Thoracic aorta (tissue), 2 donors: ENCODE data around the gene USP37. TPM values are rescaled to one million over a fixed set of nuclear protein-coding genes. Genes with fewer than 3 reads are reported as not detected.

ENCODE experiments used
- ATAC-seq: fragments of 150-250 bp; one replicate; pipeline ENCODE4 v1.8.0; 2017; ENCODE audit warnings: low read depth; ENCODE audit not compliant: insufficient number of reproducible peaks, low FRiP score
- DNase-seq: peaks from one replicate; pipeline ENCODE4 v3.0.0-alpha.2; 2020; ENCODE audit warnings: low spot score
- H3K27ac ChIP-seq, 2 donors: fragments of 200-600 bp; sonication (generic); 1 replicate in 1 of 2; 2 replicates in 1 of 2; pipeline ENCODE4 v1.5.1; 2016; ENCODE audit warnings: mild to moderate bottlenecking in 2 of 2, moderate library complexity in 2 of 2
- H3K27me3 ChIP-seq: fragments of 200-600 bp; sonication (generic); replicated peaks from 2 replicates; pipeline ENCODE4 v1.6.0; 2016; ENCODE audit warnings: mild to moderate bottlenecking; ENCODE audit not compliant: insufficient read depth
- H3K36me3 ChIP-seq: fragments of 200-600 bp; sonication (generic); one replicate; pipeline ENCODE4 v1.5.1; 2016
- H3K4me1 ChIP-seq, 2 donors: fragments of 200-600 bp; sonication (generic); 1 replicate in 1 of 2; 2 replicates in 1 of 2; pipeline versions ENCODE4 v1.5.1 to v1.6.0; 2016; ENCODE audit warnings: low read depth in 2 of 2, mild to moderate bottlenecking in 1 of 2; ENCODE audit not compliant: control insufficient read depth in 1 of 2
- H3K4me3 ChIP-seq: fragments of 200-600 bp; sonication (generic); 2 replicates; pipeline ENCODE4 v1.5.1; 2016; ENCODE audit warnings: mild to moderate bottlenecking
- H3K9me3 ChIP-seq: fragments of 200-600 bp; sonication (generic); 2 replicates; pipeline ENCODE4 v1.5.1; 2016
- CTCF ChIP-seq: fragments of 200-600 bp; sonication (generic); IDR thresholded peaks from one replicate; pipeline ENCODE4 v1.5.1; 2019; ENCODE audit warnings: antibody characterized with exemption
- total RNA-seq, 2 donors: library from RNA; depleted of rRNA; stranded (reverse); fragments of >200 nt; gene quantifications; one replicate each; pipeline versions ENCODE4 v1.1.0 to v1.2.3, GENCODE V29; 2016

Gene USP37
- total RNA-seq, 2 donors from 2014 or later = 10.2 to 18.6 TPM

DNA sequence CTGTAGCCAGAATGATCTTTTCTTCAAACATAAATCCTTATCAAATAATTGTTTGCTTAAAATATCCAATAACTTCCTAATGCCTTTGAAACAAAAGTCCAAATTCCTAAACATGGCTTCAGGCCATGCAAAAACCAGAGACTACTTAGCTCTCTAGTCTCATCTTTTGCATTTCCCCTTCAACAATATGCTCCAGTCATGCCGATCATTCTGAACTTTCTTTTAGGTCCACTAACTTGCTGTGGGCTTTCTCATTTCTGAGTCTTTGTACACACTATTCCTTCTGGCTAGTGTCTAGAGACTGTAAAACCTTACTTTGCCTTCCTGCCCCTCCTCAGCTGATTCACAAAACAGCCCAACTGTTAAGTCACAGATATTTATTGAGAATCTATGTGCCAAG is 97.7 kb downstream of the USP37 start:
- no peak for TF ChIP-seq CTCF
- no peak for DNase-seq
- H3K9me3 ChIP-seq = no peaks in the 10 kb centered on the region
- no peaks in the 10 kb centered on the region for H3K27me3 ChIP-seq
- peaks cover 5% of the 10 kb centered on the region for H3K36me3 ChIP-seq
- no peaks in the 10 kb centered on the region for H3K4me1 ChIP-seq
- no peak overlapping the region for H3K4me3 ChIP-seq
- ATAC-seq = no peak
- no peak overlapping the region for H3K27ac ChIP-seq

DNA sequence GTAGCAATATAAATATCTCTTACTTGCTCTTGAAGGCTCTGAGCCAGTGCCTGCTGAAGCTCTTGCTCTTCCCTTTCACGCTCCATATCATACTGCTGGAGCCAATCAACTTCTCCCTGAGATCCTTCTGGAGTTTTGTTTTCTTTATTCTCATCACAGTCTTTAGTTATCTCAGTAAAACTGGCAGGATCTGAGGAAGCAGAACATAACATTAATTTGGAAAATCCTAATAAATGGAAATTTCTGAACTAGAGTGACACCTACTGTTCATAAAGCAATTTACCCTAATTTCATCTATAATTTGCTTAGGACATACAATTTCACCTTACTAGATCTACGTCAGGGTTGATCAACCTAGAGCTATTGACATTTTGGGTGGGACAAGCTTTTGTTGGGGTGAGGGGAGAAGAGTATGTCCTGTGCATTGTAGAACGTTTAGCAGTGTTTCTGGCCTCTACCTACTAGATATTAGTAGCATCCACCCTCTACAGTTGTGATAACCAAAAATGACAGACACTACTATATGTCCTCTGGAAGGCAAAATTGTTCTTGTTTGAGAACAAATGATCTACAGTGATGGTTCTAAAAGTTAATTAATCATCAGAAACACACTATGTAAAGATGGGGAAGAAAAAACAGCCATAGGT is 102.0 kb downstream of the USP37 start:
- no peak overlapping the region for H3K27ac ChIP-seq
- no peak overlapping the region for H3K4me3 ChIP-seq
- peaks cover 6% of the 10 kb centered on the region for H3K36me3 ChIP-seq
- ATAC-seq = no peak
- DNase-seq = no peak
- no peak for TF ChIP-seq CTCF
- no peaks in the 10 kb centered on the region for H3K4me1 ChIP-seq
- no peaks in the 10 kb centered on the region for H3K27me3 ChIP-seq
- no peaks in the 10 kb centered on the region for H3K9me3 ChIP-seq

DNA sequence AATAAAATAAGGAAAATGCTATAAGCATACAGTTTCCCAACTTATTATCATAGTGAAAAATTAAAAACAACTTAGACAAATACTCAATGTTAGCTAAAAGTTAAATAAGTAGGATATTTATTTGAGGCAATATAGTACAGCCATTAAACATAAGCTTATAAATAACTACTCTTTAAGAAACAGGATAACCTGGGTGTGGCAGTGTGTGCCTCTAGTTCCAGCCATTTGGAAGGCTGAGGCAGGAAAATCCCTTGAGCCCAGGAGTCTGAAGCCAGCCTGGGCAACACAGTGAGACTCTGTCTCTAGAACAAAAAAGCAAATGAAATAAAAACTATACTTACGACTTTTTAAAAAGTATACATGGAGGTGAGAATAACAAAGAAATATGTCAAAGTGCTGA is 109.6 kb downstream of the USP37 start:
- no peaks in the 10 kb centered on the region for H3K27me3 ChIP-seq
- ATAC-seq (no peak), DNase-seq (no peak)
- no peaks in the 10 kb centered on the region for H3K9me3 ChIP-seq
- H3K4me3 ChIP-seq = no peak overlapping the region
- no peak for TF ChIP-seq CTCF
- no peaks in the 10 kb centered on the region for H3K4me1 ChIP-seq
- peaks cover 16% of the 10 kb centered on the region for H3K36me3 ChIP-seq
- no peak overlapping the region for H3K27ac ChIP-seq

DNA sequence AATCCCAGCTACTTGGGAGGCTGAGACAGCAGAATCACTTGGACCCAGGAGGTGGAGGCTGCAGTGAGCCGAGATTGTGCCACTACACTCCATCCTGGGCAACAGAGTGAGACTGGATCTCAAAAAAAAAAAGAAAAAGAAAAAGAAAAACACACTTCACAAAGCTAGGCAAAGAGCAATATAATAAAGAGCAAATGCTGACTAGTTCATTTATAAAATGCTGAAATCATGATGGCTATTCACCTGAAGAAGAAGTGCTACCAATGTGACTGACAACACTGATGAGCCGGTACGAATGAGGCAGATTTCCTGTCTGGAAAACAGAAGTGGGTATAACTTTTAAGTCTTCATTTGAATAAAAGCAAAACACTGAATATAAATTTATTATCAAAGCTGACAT is 111.3 kb downstream of the USP37 start:
- no peaks in the 10 kb centered on the region for H3K27me3 ChIP-seq
- no peak overlapping the region for H3K27ac ChIP-seq
- no peaks in the 10 kb centered on the region for H3K4me1 ChIP-seq
- DNase-seq = no peak
- ATAC-seq = no peak
- H3K9me3 ChIP-seq = no peaks in the 10 kb centered on the region
- no peak for TF ChIP-seq CTCF
- no peak overlapping the region for H3K4me3 ChIP-seq
- H3K36me3 ChIP-seq = peaks cover 24% of the 10 kb centered on the region

DNA sequence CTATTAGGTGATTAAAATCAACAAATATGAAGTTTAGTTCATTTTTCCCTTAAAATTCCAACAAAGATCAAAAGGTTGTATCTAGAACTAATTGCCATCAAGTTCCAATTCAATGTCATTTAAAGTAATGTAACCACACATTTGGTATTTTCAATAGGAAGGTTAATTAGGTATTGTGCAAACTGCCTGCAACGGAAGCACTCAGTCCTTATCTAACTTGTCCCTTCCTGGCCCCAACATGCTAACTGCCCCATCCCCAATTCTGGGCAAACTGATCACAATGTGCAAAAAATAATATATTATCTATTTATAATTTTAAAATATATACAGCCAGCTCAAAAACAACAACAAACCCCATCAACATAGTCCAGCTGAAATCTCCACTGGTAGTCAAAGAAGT is 116.1 kb downstream of the USP37 start:
- H3K4me1 ChIP-seq = no peaks in the 10 kb centered on the region
- peaks cover 29% of the 10 kb centered on the region for H3K36me3 ChIP-seq
- ATAC-seq = no peak
- H3K27me3 ChIP-seq = no peaks in the 10 kb centered on the region
- H3K4me3 ChIP-seq = no peak overlapping the region
- no peak overlapping the region for H3K27ac ChIP-seq
- no peaks in the 10 kb centered on the region for H3K9me3 ChIP-seq
- no peak for DNase-seq
- TF ChIP-seq CTCF = no peak
